Osteocyte (in vitro differentiated cells): ENCODE measurements around the gene KSR1. TPM values are rescaled to one million over a fixed set of nuclear protein-coding genes. Genes with fewer than 3 reads are reported as not detected.
"Not testable (repeated sequence)": the region's sequence is repeated elsewhere in the genome, so short reads cannot be mapped to it uniquely, and the experiment has no call there.

ENCODE experiments used
- DNase-seq: peaks from one replicate; pipeline ENCODE4 v3.0.0; 2021; ENCODE audit warnings: mixed read lengths; ENCODE audit not compliant: unreplicated experiment; ENCODE audit errors: extremely low spot score
- H3K27ac Mint-ChIP-seq: one replicate; pipeline ENCODE4 v1.8.0; 2021; ENCODE audit warnings: mild to moderate bottlenecking, mixed read lengths; ENCODE audit not compliant: unreplicated experiment
- H3K27me3 Mint-ChIP-seq: one replicate; pipeline ENCODE4 v1.8.0; 2021; ENCODE audit warnings: mixed read lengths; ENCODE audit not compliant: unreplicated experiment
- H3K36me3 Mint-ChIP-seq: one replicate; pipeline ENCODE4 v1.8.0; 2021; ENCODE audit warnings: mixed read lengths; ENCODE audit not compliant: unreplicated experiment
- H3K4me1 Mint-ChIP-seq: one replicate; pipeline ENCODE4 v1.8.0; 2021; ENCODE audit warnings: mixed read lengths; ENCODE audit not compliant: unreplicated experiment
- H3K4me3 Mint-ChIP-seq: one replicate; pipeline ENCODE4 v1.8.0; 2021; ENCODE audit warnings: mild to moderate bottlenecking, moderate library complexity, mixed read lengths; ENCODE audit not compliant: unreplicated experiment
- H3K9me3 Mint-ChIP-seq: one replicate; pipeline ENCODE4 v1.8.0; 2021; ENCODE audit warnings: mixed read lengths; ENCODE audit not compliant: unreplicated experiment
- CTCF ChIP-seq: fragments of 200-600 bp; sonication (generic); IDR thresholded peaks from 2 replicates; pipeline ENCODE4 v1.5.0; 2021; ENCODE audit warnings: antibody characterized with exemption, mild to moderate bottlenecking, moderate library complexity
- total RNA-seq: library from RNA; stranded (reverse); gene quantifications from 2 replicates; pipeline ENCODE4 v1.2.1, GENCODE V29; 2021

Gene KSR1
- total RNA-seq, 1 donor from 2014 or later = 63.4 TPM

GRCh38 chr17:27671591-27671910 lies 215.3 kb downstream of the KSR1 start:
- H3K27me3 Mint-ChIP-seq = no peaks in the 10 kb centered on the region
- no peaks in the 10 kb centered on the region for H3K9me3 Mint-ChIP-seq
- no peak for TF ChIP-seq CTCF

GRCh38 chr17:27671977-27672480 lies 215.8 kb downstream of the KSR1 start:
- not testable (repeated sequence) for H3K27ac Mint-ChIP-seq, H3K4me1 Mint-ChIP-seq, DNase-seq, H3K36me3 Mint-ChIP-seq, H3K27me3 Mint-ChIP-seq, H3K4me3 Mint-ChIP-seq, H3K9me3 Mint-ChIP-seq

More at GRCh38 chr17:27671591-27671910, 215.3 kb downstream of the KSR1 start:
- H3K4me1 Mint-ChIP-seq = no peaks in the 10 kb centered on the region
- no peak for DNase-seq
- H3K36me3 Mint-ChIP-seq = no peaks in the 10 kb centered on the region
- no peak overlapping the region for H3K4me3 Mint-ChIP-seq
- H3K27ac Mint-ChIP-seq = no peak overlapping the region

GRCh38 chr17:27674335-27674734 lies 218.1 kb downstream of the KSR1 start:
- no peak overlapping the region for H3K4me3 Mint-ChIP-seq
- H3K9me3 Mint-ChIP-seq = no peaks in the 10 kb centered on the region
- TF ChIP-seq CTCF = no peak
- no peak for DNase-seq
- H3K4me1 Mint-ChIP-seq = no peaks in the 10 kb centered on the region
- no peak overlapping the region for H3K27ac Mint-ChIP-seq
- H3K27me3 Mint-ChIP-seq = peaks cover 11% of the 10 kb centered on the region
- no peaks in the 10 kb centered on the region for H3K36me3 Mint-ChIP-seq

Other genes starting within 250 kb of the KSR1 start
- gene WSB1, start 162.3 kb upstream of the KSR1 start, total RNA-seq = 168 and 179 TPM in 2 replicates
- 3.1 and 4.5 TPM in 2 replicates for gene LGALS9, start 174.7 kb downstream of the KSR1 start, total RNA-seq